Psoas muscle (tissue), 8 donors: ENCODE data around the gene CLIP4. TPM values are rescaled to one million over a fixed set of nuclear protein-coding genes. Genes with fewer than 3 reads are reported as not detected.

Experiments
- ATAC-seq, 4 donors: fragments of 200-7000 bp; cut with Tn5 transposase; one replicate each; pipeline ENCODE4 v1.9.1; 2020; ENCODE audit warnings: moderate library complexity in 3 of 4, mild to moderate bottlenecking in 2 of 4
- DNase-seq, 2 donors: peaks; one replicate each; pipeline ENCODE4 v3.0.0-alpha.2; 2020
- H3K27ac ChIP-seq: fragments of 200-600 bp; one replicate; pipeline ENCODE4 v1.8.0; 2022
- H3K27me3 ChIP-seq, 3 donors: fragments of 200-600 bp in 1 of 3; one replicate each; pipeline versions ENCODE4 v1.6.1 to v1.8.0; 2013 to 2022; ENCODE audit warnings: low read length in 2 of 3, mild to moderate bottlenecking in 2 of 3, moderate library complexity in 1 of 3; ENCODE audit not compliant: insufficient read depth in 3 of 3
- H3K36me3 ChIP-seq, 2 donors: fragments of 200-600 bp in 1 of 2; one replicate each; pipeline versions ENCODE4 v1.6.1 to v1.8.0; 2013 to 2022; ENCODE audit warnings: low read depth in 1 of 2, mild to moderate bottlenecking in 1 of 2, moderate library complexity in 1 of 2; ENCODE audit not compliant: insufficient read depth in 1 of 2
- H3K4me1 ChIP-seq: fragments of 200-600 bp; one replicate; pipeline ENCODE4 v1.8.0; 2022
- H3K4me3 ChIP-seq: fragments of 200-600 bp; one replicate; pipeline ENCODE4 v1.8.0; 2022; ENCODE audit warnings: mild to moderate bottlenecking
- H3K9me3 ChIP-seq: fragments of 200-600 bp; one replicate; pipeline ENCODE4 v1.8.0; 2022
- CTCF ChIP-seq: fragments of 200-600 bp; IDR thresholded peaks from one replicate; pipeline ENCODE4 v1.8.0; 2022; ENCODE audit warnings: antibody characterized with exemption
- WGBS, 3 donors: extraction: QIAGEN DNeasy Blood & Tissue Kit; methylation state at CpG; one replicate each; pipeline versions ENCODE4 v1.1.6 to v1.1.7; 2013; 5-methylcytosine and 5-hydroxymethylcytosine counted together
- intact Hi-C, 2 donors: fragments of 100-400 bp; cut with DNase I; formaldehyde crosslinking; loops; one replicate each; pipeline versions ENCODE4 v1.11.0 to v1.14.2; 2022
- polyA plus RNA-seq, 3 donors: library from polyadenylated mRNA; stranded (reverse); fragments of 200-250 nt; gene quantifications; one replicate each; pipeline ENCODE4 v1.2.3, GENCODE V29; 2013
- total RNA-seq, 4 donors: library from RNA; stranded (reverse); fragmentation: NEBNext Ultra II Directional in 2 of 4; extraction: Animal tissue kit (Norgen Biotek cat#: 25700) in 2 of 4; gene quantifications; one replicate each; pipeline versions ENCODE4 v1.2.1 to v1.2.4, GENCODE V29; 2021 to 2023
- donor health status: healthy with polysubstance abuse.
- donor health status: DM: no; HTN: no; CAD: no; lungs with moderate emphysema.
- donor health status: Bipolar disorder and iron deficiency.
- donor health status: healthy.
- donor health status: DM: yes; HTN: yes; CAD: no.
- donor health status: DM: no; HTN: no; CAD: no.
- donor health status: DM: no; HTN: no; CAD: no.
- donor health status: DM: yes; HTN: yes; CAD: no.

The CLIP4 gene
- total and polyA plus RNA-seq, 7 donors, result 26.7 to 111 (median 68.2) TPM

GRCh38 chr2:29112379-29112778 lies 2.8 kb upstream of the CLIP4 start:
- H3K4me1 ChIP-seq, result peaks cover 28% of the 10 kb centered on the region
- no peaks in the 10 kb centered on the region for H3K27me3 ChIP-seq
- DNase-seq (no peak), ATAC-seq (no peak)
- TF ChIP-seq CTCF, result no peak
- no peak overlapping the region for H3K4me3 ChIP-seq
- intact Hi-C loops, result loop anchor here (5.0 kb wide), 2 partner anchors 45 to 100 kb away; no protein-coding TSS in a partner anchor
- H3K27ac ChIP-seq, result peak overlapping the region; percentile 92
- H3K36me3 ChIP-seq, result no peaks in the 10 kb centered on the region
- H3K9me3 ChIP-seq, result no peaks in the 10 kb centered on the region

- H3K4me1 ChIP-seq, result peaks cover 35% of the 10 kb centered on the region
- H3K27ac ChIP-seq, result peak overlapping the region; percentile 92
- DNase-seq (no peak), ATAC-seq (peak; percentile 42 to 72 (median 62))
- no peak for TF ChIP-seq CTCF
- no peak overlapping the region for H3K4me3 ChIP-seq
- WGBS, 3 donors, result 46 to 67% (median 53%) methylated on average over 5 of the region's 5 CpGs
- intact Hi-C loops, result loop anchor here (5.0 kb wide), 2 partner anchors 46 to 101 kb away; no protein-coding TSS in a partner anchor
- no peaks in the 10 kb centered on the region for H3K27me3 ChIP-seq
- H3K9me3 ChIP-seq, result no peaks in the 10 kb centered on the region
- no peaks in the 10 kb centered on the region for H3K36me3 ChIP-seq
These were observed 2.1 kb upstream of the CLIP4 start for GRCh38 chr2:29113027-29113686.

GRCh38 chr2:29113891-29114321 lies 1.3 kb upstream of the CLIP4 start:
- Histone ChIP-seq H3K27ac (peak overlapping the region; percentile 92), H3K36me3 (no peaks in the 10 kb centered on the region), H3K27me3 (no peaks in the 10 kb centered on the region), H3K4me3 (no peak overlapping the region), H3K9me3 (no peaks in the 10 kb centered on the region), H3K4me1 (peaks cover 41% of the 10 kb centered on the region)
- WGBS, 3 donors, result 46 to 67% (median 51%) methylated on average over 4 of the region's 4 CpGs
- DNase-seq (peak; percentile 58 to 66), ATAC-seq (peak in 2 of 4 donors; percentile 26 to 37)
- intact Hi-C loops, result loop anchor here (5.0 kb wide), 2 partner anchors 47 to 102 kb away; no protein-coding TSS in a partner anchor
- TF ChIP-seq CTCF, result no peak

GRCh38 chr2:29114586-29114945 lies 649 bp upstream of the CLIP4 start:
- Histone ChIP-seq H3K4me3 (peak overlapping the region; percentile 89), H3K4me1 (peaks cover 46% of the 10 kb centered on the region)
- intact Hi-C loops, result loop anchor here (5.0 kb wide), 2 partner anchors 47 to 102 kb away; no protein-coding TSS in a partner anchor

More at GRCh38 chr2:29114586-29114945, 649 bp upstream of the CLIP4 start:
- no peaks in the 10 kb centered on the region for H3K9me3 ChIP-seq
- H3K27me3 ChIP-seq, result no peaks in the 10 kb centered on the region
- DNase-seq, result no peak
- H3K27ac ChIP-seq, result peak overlapping the region; percentile 92
- peak in 2 of 4 donors; percentile 2 to 8 for ATAC-seq
- no peak for TF ChIP-seq CTCF
- no peaks in the 10 kb centered on the region for H3K36me3 ChIP-seq
- WGBS, 3 donors, result 72 to 81% (median 75%) methylated on average over 10 of the region's 10 CpGs
